HL-60 (cell line): ENCODE measurements around the gene REPS2.

Experiments used
- CTCF ChIP-seq: IDR thresholded peaks from one replicate; pipeline ENCODE4 v1.5.1; 2011; ENCODE audit warnings: low read length, control low read depth, inconsistent platforms; ENCODE audit not compliant: insufficient read depth
- GABPA ChIP-seq: IDR thresholded peaks from 2 replicates; pipeline ENCODE4 v1.6.1; 2012; ENCODE audit warnings: low read depth
- POLR2AphosphoS5 ChIP-seq: IDR thresholded peaks from 2 replicates; pipeline ENCODE4 v1.6.1; 2012; ENCODE audit warnings: low read depth

GRCh38 chrX:16975233-16975632 lies 28.8 kb downstream of the REPS2 start:
- TF ChIP-seq CTCF (no peak), GABPA (no peak), POLR2AphosphoS5 (no peak)
